HG03565 (cell line): ENCODE results near the gene PKM.

Experiments used
- ATAC-seq: cut with Tn5 transposase; IDR thresholded peaks from one replicate; pipeline ENCODE4 v1.9.1; 2021; ENCODE audit warnings: mild to moderate bottlenecking, moderate library complexity; ENCODE audit not compliant: unreplicated experiment

The PKM gene

DNA sequence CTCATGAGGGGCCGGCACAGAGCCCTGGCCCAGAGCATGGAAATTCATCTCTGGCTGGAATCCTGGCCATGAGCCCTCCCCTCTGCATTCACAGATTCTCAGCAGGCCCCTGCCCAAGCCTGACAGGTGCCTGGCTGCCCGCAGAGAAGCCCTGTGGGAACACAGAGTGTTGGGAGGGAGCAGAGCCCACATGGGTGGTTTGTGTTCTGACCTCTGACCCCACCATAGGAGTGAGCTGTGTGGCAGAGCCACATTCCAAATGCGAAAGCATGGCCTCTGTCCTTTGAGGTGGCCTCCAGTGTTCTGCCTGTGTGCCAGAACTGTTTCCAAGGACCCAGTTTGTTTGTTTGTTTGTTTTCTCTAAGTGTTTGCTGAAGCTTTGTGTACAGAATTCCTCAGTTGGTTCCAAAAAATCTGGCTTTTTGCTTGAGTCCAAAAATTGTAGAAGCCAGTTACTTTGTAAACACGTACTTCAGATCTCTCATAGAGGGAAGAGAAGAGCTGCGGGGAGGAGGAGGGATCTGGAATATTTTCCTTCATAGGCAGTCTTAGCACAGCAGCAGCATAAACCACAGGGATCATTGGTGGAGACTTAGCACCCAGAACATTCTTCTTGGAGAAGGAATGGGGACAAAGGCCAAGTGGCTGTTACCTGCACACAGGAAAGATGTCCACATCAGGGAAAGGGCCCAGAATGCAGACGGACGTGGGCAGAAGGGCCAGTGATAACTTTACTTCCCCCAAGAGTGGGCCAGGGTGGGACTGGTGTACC lies 69.4 kb downstream of the PKM start:
- no peak for ATAC-seq

DNA sequence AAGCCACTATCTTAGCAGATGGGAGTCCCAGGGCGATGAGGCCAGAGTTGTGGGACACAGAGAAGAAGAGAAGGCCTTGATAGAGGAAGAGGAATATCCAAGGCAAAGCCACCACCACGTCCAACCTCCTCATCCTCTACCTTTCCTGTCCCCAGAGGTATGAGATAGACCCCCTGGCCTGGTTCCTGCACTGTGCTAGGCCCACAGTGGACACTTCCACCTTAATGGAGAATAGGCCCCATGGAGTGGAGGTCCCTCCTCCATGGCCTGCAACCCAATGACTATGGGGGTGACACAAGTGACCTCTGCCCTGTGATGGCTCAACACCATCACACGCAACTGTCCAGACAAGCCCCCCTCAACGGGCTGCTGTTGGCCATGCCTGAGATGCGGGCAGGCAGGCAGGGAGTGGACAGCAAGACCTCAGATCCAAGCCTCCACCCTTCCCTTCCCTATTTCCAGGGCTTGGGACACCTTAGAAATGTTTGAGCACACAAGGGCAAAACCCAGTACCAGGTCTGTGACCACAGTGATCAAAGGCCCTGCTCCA lies 70.2 kb downstream of the PKM start:
- ATAC-seq = no peak

DNA sequence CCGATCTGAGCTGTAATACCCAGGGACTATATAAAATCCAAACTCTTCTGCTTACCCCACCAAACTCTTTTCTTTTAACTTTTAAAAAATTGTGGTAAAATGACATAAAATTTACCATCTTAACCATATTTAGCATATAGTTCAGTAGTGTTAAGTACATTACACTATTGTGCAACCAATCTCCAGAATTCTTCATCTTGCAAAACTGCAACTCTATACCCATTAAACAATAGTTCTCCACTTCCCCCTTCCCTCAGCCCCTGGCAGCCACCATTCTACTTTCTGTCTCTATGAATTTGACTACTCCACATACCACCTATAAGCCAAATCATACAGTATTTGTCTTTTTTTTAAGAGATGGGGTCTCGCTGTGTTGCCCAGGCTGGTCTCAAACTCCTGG lies 74.1 kb downstream of the PKM start:
- no peak for ATAC-seq

DNA sequence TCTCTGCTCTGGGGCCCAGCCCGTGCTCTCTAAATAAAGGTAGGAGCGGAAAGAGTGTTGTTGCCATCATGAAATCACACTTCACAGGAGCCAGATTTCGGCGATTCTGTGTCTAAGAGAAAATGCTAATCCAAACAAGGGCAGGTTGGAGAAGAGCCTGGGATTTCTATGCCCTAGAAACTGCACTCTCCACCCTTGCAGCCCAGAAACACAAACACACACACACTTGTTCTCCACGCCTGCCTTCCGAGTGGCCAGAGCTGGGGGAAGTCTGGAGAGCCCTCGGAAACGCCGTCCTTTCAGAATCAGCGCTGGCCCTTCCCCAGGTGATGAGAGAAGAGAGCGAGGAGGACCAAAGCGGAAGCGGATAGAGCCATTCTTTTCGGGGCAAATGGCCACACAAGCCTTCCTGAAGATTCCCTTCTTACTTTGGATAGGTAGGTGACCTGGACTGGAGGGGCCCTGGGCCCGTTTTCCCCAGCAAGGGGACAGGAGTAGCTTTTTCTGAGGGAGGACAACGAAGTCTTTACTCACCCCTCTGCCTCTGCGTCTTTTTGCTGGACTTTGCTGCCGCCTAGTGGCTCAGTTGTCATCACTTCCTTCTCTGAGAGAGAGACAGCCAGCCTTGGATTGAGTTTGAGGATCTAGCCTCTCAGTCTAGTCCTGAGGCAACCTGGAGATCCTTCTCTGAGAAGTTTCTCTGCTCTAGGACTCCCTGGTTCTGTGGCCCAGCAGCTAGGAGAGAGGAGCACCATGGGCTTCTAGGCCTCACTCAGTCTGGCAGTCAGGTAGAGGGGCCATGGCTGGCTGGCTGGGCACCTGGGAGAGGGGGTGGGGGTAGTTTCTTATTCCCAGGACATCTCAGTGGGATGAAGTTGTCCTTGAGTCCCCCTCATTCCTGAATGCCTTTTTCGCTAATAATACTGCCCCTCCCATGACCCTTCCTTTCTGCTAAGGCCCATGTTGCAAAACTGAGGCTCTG lies 75.1 kb downstream of the PKM start:
- ATAC-seq = peak; percentile 67

DNA sequence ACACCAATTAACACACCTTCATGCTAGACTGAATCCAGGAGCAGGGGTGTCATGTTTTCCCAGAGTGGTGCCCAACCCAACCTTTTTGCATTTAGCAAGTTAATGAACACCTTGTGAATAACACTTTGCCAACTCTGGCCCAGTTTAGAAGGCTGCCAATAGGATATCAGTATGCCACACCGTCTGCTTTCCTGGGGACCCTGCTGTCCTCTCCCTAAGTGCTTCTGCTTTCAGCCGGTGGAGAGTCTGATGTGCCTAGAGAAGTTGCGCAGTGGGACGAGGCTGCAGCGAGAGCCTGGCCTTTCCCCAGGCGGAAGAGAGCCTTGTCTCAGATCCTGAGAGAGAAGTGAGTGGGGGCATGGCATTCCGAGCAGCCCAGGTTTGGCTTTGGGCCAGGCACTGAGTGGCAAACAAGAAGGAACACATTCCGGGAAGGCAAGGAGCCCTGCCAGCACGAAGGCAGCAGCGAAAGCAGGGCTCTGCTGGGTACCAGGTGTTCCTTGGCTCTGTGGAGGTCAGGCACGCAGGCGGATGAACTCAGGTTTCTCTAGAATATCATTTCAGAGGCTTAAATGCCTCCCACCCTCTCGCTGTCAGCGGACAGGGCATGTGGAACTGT lies 75.9 kb downstream of the PKM start:
- ATAC-seq = no peak

DNA sequence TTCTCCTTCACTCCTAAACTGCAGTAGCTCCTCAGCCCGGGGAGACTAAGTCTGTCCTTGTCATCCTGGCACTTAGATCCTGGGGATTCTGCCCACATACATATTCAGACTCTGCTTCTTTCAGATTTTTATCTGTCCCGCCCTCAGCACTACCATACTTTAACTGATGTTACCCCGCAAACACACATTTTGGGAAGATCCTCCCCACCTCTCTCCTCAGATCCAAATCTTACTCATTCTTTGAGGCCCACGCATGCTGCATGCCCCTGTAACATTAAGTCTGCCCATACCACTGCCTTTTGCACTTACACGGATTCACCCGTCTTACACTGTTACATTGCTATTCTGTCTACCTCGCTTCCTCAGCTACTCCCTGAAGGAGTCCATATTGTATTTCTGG lies 76.7 kb downstream of the PKM start:
- no peak for ATAC-seq

DNA sequence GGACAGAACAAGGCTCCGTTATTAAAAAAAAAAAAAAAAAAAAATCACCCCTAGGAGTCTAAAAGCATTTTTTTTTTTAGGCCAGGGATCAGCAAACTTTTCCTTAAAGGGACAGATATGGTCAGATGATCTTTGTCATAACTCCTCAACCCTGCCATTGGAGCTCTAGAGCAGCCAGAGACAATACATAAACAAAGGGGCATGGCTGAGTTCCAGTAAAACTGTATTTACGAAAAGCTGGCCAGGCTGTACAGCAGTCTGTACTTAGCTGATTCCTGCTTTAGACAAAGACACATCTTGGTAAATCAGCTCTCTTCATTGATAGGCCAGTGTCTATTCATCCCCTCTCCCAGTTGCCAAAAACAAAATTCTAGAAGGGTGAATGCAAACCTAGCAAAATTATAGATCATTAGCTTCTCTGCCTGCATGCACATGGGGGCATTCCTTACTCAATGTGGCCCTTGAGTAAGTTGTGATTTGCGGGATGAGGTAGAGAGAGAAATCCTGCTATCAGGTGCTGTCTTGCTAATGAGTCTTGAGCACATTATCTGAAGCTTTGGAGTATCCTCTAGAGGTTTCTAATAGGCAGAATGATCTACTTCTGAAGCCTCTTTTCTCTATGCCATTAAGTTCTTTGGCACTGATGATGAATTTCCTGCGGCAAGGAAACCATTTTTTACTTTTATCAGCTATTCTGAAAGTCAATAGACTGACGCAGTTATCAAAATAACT lies 77.6 kb downstream of the PKM start:
- no peak for ATAC-seq
